Neural cell (in vitro differentiated cells): ENCODE data around the gene GNL1.

Experiments
- CTCF ChIP-seq: fragments of 450-650 bp; IDR thresholded peaks from 2 replicates; pipeline ENCODE4 v1.5.1; 2014; ENCODE audit warnings: antibody characterized with exemption, mild to moderate bottlenecking, moderate library complexity; ENCODE audit not compliant: poor library complexity, severe bottlenecking
- TAF1 ChIP-seq: IDR thresholded peaks from 2 replicates; pipeline ENCODE4 v1.6.1; 2012; ENCODE audit warnings: low read depth

GRCh38 chr6:30573113-30573512 is 16.8 kb upstream of the GNL1 start:
- no peak for TF ChIP-seq CTCF
- TF ChIP-seq TAF1 = no peak
